Osteoblast (primary cell): ENCODE results near the gene MPV17L2. TPM values are rescaled to one million over a fixed set of nuclear protein-coding genes. Genes with fewer than 3 reads are reported as not detected.

ENCODE experiments used
- DNase-seq: peaks from one replicate; pipeline ENCODE4 v3.0.0; 2011; ENCODE audit warnings: low spot score, mixed read lengths; ENCODE audit not compliant: insufficient read length; ENCODE audit errors: missing footprints
- H2AFZ ChIP-seq: 2 replicates; pipeline ENCODE4 v1.6.0; 2011; ENCODE audit warnings: mild to moderate bottlenecking, low read length
- H3K27ac ChIP-seq: 2 replicates; pipeline ENCODE4 v1.5.1; 2011; ENCODE audit warnings: mild to moderate bottlenecking, low read depth, low read length, moderate library complexity
- H3K27me3 ChIP-seq: 2 replicates; pipeline ENCODE4 v1.6.0; 2012; ENCODE audit warnings: mild to moderate bottlenecking, control low read depth, inconsistent platforms, low read length, moderate library complexity; ENCODE audit not compliant: insufficient read depth
- H3K36me3 ChIP-seq: 2 replicates; pipeline ENCODE4 v1.5.1; 2011; ENCODE audit warnings: mild to moderate bottlenecking, low read length, control low read depth, moderate library complexity; ENCODE audit not compliant: insufficient read depth
- H3K4me1 ChIP-seq: 2 replicates; pipeline ENCODE4 v1.5.1; 2011; ENCODE audit warnings: mild to moderate bottlenecking, low read length, control low read depth, moderate library complexity; ENCODE audit not compliant: insufficient read depth
- H3K4me2 ChIP-seq: 2 replicates; pipeline ENCODE4 v1.6.0; 2011; ENCODE audit warnings: mild to moderate bottlenecking, low read length; ENCODE audit not compliant: insufficient read depth
- H3K4me3 ChIP-seq: fragments of 200-600 bp; sonication (generic); 3 replicates; pipeline ENCODE4 v1.5.1; 2012; ENCODE audit warnings: mild to moderate bottlenecking, low read length, inconsistent platforms; ENCODE audit not compliant: insufficient read depth
- H3K79me2 ChIP-seq: 2 replicates; pipeline ENCODE4 v1.6.0; 2012; ENCODE audit warnings: mild to moderate bottlenecking, low read length, control low read depth, inconsistent platforms; ENCODE audit not compliant: insufficient read depth
- H3K9me3 ChIP-seq: 2 replicates; pipeline ENCODE4 v1.5.1; 2011; ENCODE audit warnings: low read depth, low read length, control low read depth
- H4K20me1 ChIP-seq: 2 replicates; pipeline ENCODE4 v1.6.0; 2012; ENCODE audit warnings: mild to moderate bottlenecking, low read length, control low read depth; ENCODE audit not compliant: insufficient read depth
- total RNA-seq: library from RNA; depleted of rRNA; stranded (reverse); fragments of >200 nt; gene quantifications from 2 replicates; pipeline ENCODE4 v1.2.3, GENCODE V29; 2012
- TF ChIP-seq, protein P1 (sequence below): IDR thresholded peaks from 2 replicates; pipeline ENCODE4 v1.5.1; 2011; ENCODE audit warnings: mild to moderate bottlenecking, low read depth, low read length, moderate library complexity; ENCODE audit errors: extremely low read depth

MPV17L2 gene
- total RNA-seq, result 8.3 and 9.4 TPM in 2 replicates

DNA sequence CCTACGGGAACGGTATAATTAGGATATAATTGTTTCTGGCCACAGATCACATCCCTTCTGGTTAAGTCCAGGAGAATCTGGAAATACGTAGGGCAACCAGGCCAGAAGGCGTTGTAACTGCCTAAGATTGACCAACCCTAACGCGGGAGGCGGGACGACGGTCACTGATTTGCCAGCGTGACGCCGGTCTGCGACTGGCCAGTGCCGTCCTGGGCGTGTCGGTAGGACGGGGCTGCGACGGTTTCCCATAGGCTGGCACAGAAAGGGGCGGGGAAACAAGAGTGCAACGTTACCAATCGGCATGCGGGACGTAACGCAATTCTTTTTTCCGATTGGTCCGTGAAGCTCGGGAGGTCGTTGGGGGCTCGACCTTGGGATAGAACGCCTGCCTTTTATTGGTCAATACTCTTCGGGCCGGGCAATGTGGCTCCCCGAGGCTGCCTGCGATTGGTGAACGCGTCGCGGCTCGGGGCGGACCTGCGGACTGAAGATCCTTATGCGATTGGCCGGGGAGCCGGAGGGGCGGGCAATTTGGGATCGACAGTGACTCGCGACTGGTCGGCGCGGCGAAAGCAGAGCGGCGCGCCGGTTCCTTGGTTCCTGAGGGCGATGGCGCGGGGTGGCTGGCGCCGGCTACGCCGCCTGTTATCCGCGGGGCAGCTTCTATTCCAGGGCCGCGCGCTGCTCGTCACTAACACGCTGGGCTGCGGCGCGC is at the start of gene MPV17L2:
MPV17L2 (plus strand) TSS at position 546 of the 715 bp plus-strand sequence; CDS start at position 610, 64 bp downstream.
- Histone ChIP-seq H3K36me3 (peaks cover 9% of the 10 kb centered on the region), H3K79me2 (peaks cover 3% of the 10 kb centered on the region), H3K27me3 (no peaks in the 10 kb centered on the region), H3K4me3 (peak within 1 kb of the TSS; percentile 90), H3K4me1 (peaks cover 19% of the 10 kb centered on the region), H2AFZ (peak within 1 kb of the TSS; percentile 91), H3K9me3 (no peaks in the 10 kb centered on the region), H3K27ac (peak within 1 kb of the TSS; percentile 95), H4K20me1 (no peaks in the 10 kb centered on the region), H3K4me2 (peak within 1 kb of the TSS; percentile 100)
- TF ChIP-seq, protein P1, sequence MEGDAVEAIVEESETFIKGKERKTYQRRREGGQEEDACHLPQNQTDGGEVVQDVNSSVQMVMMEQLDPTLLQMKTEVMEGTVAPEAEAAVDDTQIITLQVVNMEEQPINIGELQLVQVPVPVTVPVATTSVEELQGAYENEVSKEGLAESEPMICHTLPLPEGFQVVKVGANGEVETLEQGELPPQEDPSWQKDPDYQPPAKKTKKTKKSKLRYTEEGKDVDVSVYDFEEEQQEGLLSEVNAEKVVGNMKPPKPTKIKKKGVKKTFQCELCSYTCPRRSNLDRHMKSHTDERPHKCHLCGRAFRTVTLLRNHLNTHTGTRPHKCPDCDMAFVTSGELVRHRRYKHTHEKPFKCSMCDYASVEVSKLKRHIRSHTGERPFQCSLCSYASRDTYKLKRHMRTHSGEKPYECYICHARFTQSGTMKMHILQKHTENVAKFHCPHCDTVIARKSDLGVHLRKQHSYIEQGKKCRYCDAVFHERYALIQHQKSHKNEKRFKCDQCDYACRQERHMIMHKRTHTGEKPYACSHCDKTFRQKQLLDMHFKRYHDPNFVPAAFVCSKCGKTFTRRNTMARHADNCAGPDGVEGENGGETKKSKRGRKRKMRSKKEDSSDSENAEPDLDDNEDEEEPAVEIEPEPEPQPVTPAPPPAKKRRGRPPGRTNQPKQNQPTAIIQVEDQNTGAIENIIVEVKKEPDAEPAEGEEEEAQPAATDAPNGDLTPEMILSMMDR, result no peak
- DNase-seq, result peak; percentile 98

GRCh38 chr19:18143902-18144301 is 49.1 kb upstream of the MPV17L2 start:
- DNase-seq, result no peak
- H3K4me2 ChIP-seq, result no peak overlapping the region
- no peaks in the 10 kb centered on the region for H4K20me1 ChIP-seq
- no peaks in the 10 kb centered on the region for H3K9me3 ChIP-seq
- no peaks in the 10 kb centered on the region for H3K79me2 ChIP-seq
- TF ChIP-seq, protein P1, result no peak
- H3K4me1 ChIP-seq, result no peaks in the 10 kb centered on the region
- no peaks in the 10 kb centered on the region for H3K27me3 ChIP-seq
- no peak overlapping the region for H3K4me3 ChIP-seq
- no peak overlapping the region for H2AFZ ChIP-seq
- peaks cover 45% of the 10 kb centered on the region for H3K36me3 ChIP-seq
- H3K27ac ChIP-seq, result no peak overlapping the region

GRCh38 chr19:18144361-18144760 is 48.7 kb upstream of the MPV17L2 start:
- Histone ChIP-seq H2AFZ (no peak overlapping the region), H3K79me2 (no peaks in the 10 kb centered on the region), H3K9me3 (no peaks in the 10 kb centered on the region), H3K27ac (no peak overlapping the region), H3K4me2 (no peak overlapping the region), H4K20me1 (no peaks in the 10 kb centered on the region), H3K36me3 (peaks cover 43% of the 10 kb centered on the region), H3K4me1 (no peaks in the 10 kb centered on the region), H3K4me3 (no peak overlapping the region), H3K27me3 (no peaks in the 10 kb centered on the region)
- no peak for DNase-seq
- TF ChIP-seq, protein P1, result no peak

DNA sequence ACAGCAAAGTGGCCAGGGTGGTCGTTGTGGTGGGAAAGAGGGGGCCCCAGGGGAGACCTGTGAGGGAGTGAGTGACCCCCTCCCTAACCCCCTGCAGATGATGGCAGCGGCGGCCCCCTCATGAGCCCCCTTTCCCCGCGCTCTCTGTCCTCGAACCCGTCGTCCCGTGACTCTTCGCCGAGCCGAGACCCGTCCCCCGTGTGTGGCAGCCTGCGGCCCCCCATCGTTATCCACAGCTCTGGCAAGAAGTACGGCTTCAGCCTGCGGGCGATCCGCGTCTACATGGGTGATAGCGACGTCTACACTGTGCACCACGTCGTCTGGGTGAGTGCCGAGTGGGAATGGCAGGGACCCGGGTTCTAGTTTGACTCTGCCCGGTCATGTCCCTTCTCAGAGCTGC is 48.1 kb upstream of the MPV17L2 start:
- Histone ChIP-seq H3K4me3 (no peak overlapping the region), H3K27me3 (no peaks in the 10 kb centered on the region), H3K4me2 (no peak overlapping the region), H3K79me2 (no peaks in the 10 kb centered on the region), H3K27ac (no peak overlapping the region), H3K36me3 (peaks cover 43% of the 10 kb centered on the region), H3K9me3 (no peaks in the 10 kb centered on the region), H2AFZ (no peak overlapping the region), H3K4me1 (no peaks in the 10 kb centered on the region), H4K20me1 (no peaks in the 10 kb centered on the region)
- no peak for DNase-seq
- TF ChIP-seq, protein P1, result no peak
